Lower leg skin (tissue), 3 donors: Measurements from ENCODE around the gene PARD6B.

ENCODE experiments used
- CTCF ChIP-seq, 3 donors: fragments of 450-650 bp; IDR thresholded peaks; one replicate each; pipeline ENCODE4 v1.5.1; 2016; ENCODE audit warnings: antibody characterized with exemption in 3 of 3, mild to moderate bottlenecking in 3 of 3, moderate library complexity in 2 of 3
- POLR2A ChIP-seq, 2 donors: fragments of 450-650 bp; IDR thresholded peaks; one replicate each; pipeline ENCODE4 v1.6.1; 2016 to 2017; ENCODE audit warnings: antibody characterized with exemption in 2 of 2, mild to moderate bottlenecking in 1 of 2, moderate library complexity in 1 of 2

- no peak for TF ChIP-seq CTCF (IDR thresholded peaks at IDR 0.05)
- no peak for TF ChIP-seq POLR2A (IDR thresholded peaks at IDR 0.05)
Observed at GRCh38 chr20:50799890-50800550, 68.6 kb downstream of the PARD6B start.
